Transverse colon (tissue), 3 donors: Measurements from ENCODE around the gene CCDC69.

Source experiments
- POLR2A ChIP-seq: fragments of 450-650 bp; IDR thresholded peaks from one replicate; pipeline ENCODE4 v1.6.1; 2016; ENCODE audit warnings: antibody characterized with exemption, mild to moderate bottlenecking, moderate library complexity
- TF ChIP-seq, protein P1 (sequence below), 5 experiments: fragments of 200-600 bp in 3 of 5; fragments of 450-650 bp in 2 of 5; sonication (generic) in 3 of 5; IDR thresholded peaks; 1 replicate in 2 of 5; 2 replicates in 3 of 5; pipeline ENCODE4 v1.5.1; 2016 to 2017; ENCODE audit warnings: antibody characterized with exemption in 5 of 5, inconsistent platforms in 3 of 5, mild to moderate bottlenecking in 2 of 5, moderate library complexity in 1 of 5

DNA sequence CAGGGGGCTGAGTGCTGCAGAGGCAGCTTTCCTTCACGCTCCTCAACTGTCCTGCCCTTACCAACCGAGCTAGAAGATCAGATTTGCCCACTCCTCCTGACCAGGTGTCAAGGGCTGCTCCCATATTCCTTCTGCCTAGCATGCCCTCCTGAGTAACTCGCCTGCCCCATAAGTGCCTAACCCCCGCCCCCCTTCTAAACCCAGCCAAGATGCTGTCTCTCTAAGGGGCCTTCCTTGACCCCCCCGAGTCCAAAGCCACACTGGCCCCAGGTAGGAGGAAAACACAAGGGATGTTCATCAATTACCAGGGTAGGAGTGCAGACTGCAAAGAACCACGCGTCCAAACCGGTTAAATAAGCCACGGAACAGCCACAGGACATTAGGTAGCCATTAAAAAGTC, 4.8 kb downstream of the CCDC69 start:
- TF ChIP-seq POLR2A = no peak
- TF ChIP-seq, protein P1, sequence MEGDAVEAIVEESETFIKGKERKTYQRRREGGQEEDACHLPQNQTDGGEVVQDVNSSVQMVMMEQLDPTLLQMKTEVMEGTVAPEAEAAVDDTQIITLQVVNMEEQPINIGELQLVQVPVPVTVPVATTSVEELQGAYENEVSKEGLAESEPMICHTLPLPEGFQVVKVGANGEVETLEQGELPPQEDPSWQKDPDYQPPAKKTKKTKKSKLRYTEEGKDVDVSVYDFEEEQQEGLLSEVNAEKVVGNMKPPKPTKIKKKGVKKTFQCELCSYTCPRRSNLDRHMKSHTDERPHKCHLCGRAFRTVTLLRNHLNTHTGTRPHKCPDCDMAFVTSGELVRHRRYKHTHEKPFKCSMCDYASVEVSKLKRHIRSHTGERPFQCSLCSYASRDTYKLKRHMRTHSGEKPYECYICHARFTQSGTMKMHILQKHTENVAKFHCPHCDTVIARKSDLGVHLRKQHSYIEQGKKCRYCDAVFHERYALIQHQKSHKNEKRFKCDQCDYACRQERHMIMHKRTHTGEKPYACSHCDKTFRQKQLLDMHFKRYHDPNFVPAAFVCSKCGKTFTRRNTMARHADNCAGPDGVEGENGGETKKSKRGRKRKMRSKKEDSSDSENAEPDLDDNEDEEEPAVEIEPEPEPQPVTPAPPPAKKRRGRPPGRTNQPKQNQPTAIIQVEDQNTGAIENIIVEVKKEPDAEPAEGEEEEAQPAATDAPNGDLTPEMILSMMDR (IDR thresholded peaks at IDR 0.05) = no peak
